ENCODE results near the gene ENOX1. TPM values are rescaled to one million over a fixed set of nuclear protein-coding genes. Genes with fewer than 3 reads are reported as not detected.

ENOX1 gene
- total and polyA plus RNA-seq, 2 of the 8 experiments (the other 6 are each of a cell fraction or from before 2014, with no cell fraction given), result 0.23 to 0.37 TPM

- H4K20me1 ChIP-seq (replicated peaks in 1 of 2; ENCODE audit: control insufficient read depth in 1 of 2, insufficient read depth in 2 of 2, low read length in 2 of 2), result peaks cover 0 to 3% of the 10 kb centered on the region in 2 experiments
- 91% methylated on average over 2 of the region's 2 CpGs; no CpG with 5 or more reads in 1 of the 2 experiments for WGBS, 2 experiments (ENCODE audit: extremely low coverage in 1 of 2, insufficient coverage in 1 of 2, insufficient read length in 1 of 2, insufficient replicate concordance in 2 of 2, low coverage in 1 of 2, low lambda C conversion rate in 2 of 2, missing lambda C conversion rate in 1 of 2)
- no peak overlapping the region for H2BK120ac ChIP-seq (replicated peaks; ENCODE audit: low read depth, low read length)
- H3K4ac ChIP-seq (replicated peaks; ENCODE audit: insufficient read length, low read depth, low read length), result no peak overlapping the region
- no peak overlapping the region for H4K5ac ChIP-seq (ENCODE audit: insufficient read length, low read depth, low read length)
- H3K27me3 ChIP-seq (replicated peaks in 1 of 4; ENCODE audit: control insufficient read depth in 3 of 4, extremely low read depth in 1 of 4, insufficient read depth in 3 of 4, low read length in 3 of 4), result peaks cover 12 to 31% (median 25%) of the 10 kb centered on the region in 4 experiments; a peak in 6 of 7 replicates
- CTCF ChIA-PET (ENCODE audit: partially characterized antibody), result interaction anchor here (1.1 to 1.4 kb wide), 2 partner anchors 10 to 473 kb away, joined by 3 to 4 read pairs; no protein-coding TSS in a partner anchor
- H3K4me1 ChIP-seq (replicated peaks in 1 of 4; ENCODE audit: control insufficient read depth in 3 of 4, insufficient read depth in 4 of 4, low read length in 3 of 4), result peaks cover 0 to 5% (median 0%) of the 10 kb centered on the region in 4 experiments; a peak in 3 of 7 replicates
- H2BK15ac ChIP-seq (ENCODE audit: low read length), result no peak overlapping the region
- no peak overlapping the region for H3K56ac ChIP-seq (replicated peaks; ENCODE audit: insufficient read length, low read depth, low read length)
- H3K23me2 ChIP-seq (ENCODE audit: low read depth, low read length), result no peaks in the 10 kb centered on the region; the same call in 1 of the 2 replicates
- no peak overlapping the region for H4K91ac ChIP-seq (replicated peaks; ENCODE audit: insufficient read length, low read length)
- POLR2A ChIA-PET (ENCODE audit: partially characterized antibody), result no interaction called here
- H2BK12ac ChIP-seq (ENCODE audit: low read depth, low read length), result no peak overlapping the region
- no peak overlapping the region for H3K18ac ChIP-seq (ENCODE audit: extremely low read depth, low read length)
- H2BK20ac ChIP-seq (ENCODE audit: low read length), result no peak overlapping the region
- no peaks in the 10 kb centered on the region for H3K79me2 ChIP-seq (ENCODE audit: control insufficient read depth in 1 of 2, insufficient read depth in 2 of 2, low read length in 2 of 2)
- H3K79me1 ChIP-seq (ENCODE audit: low read depth, low read length), result no peaks in the 10 kb centered on the region
- no peak overlapping the region for H3K9ac ChIP-seq (replicated peaks in 1 of 4; ENCODE audit: extremely low read depth in 1 of 4, low read depth in 3 of 4, low read length in 3 of 4)
- H2AK5ac ChIP-seq (ENCODE audit: low read depth, low read length), result no peak overlapping the region
- H3K23ac ChIP-seq (ENCODE audit: insufficient read length), result no peak overlapping the region
- H4K8ac ChIP-seq (ENCODE audit: extremely low read depth, insufficient read depth, low read length), result no peak overlapping the region
- FAIRE-seq (no peak), DNase-seq (ENCODE audit: low read depth in 1 of 2, low spot score in 2 of 2) (no peak)
- no peak overlapping the region for H3K14ac ChIP-seq (ENCODE audit: insufficient read length)
- H3K4me3 ChIP-seq (ENCODE audit: extremely low read depth in 1 of 4, insufficient read depth in 2 of 4, low read depth in 3 of 4, low read length in 4 of 4), result no peak overlapping the region
- H2AFZ ChIP-seq (ENCODE audit: low read length), result no peak overlapping the region
- H3K4me2 ChIP-seq (ENCODE audit: insufficient read depth in 1 of 2, low read depth in 2 of 2, low read length in 2 of 2), result no peak overlapping the region
- no peak overlapping the region for H3K27ac ChIP-seq (ENCODE audit: low read depth, low read length)
- no peaks in the 10 kb centered on the region for H3K36me3 ChIP-seq (ENCODE audit: control insufficient read depth in 2 of 4, insufficient read depth in 4 of 4, low read length in 3 of 4)
- H2BK5ac ChIP-seq (ENCODE audit: low read depth, low read length), result no peak overlapping the region
- no peaks in the 10 kb centered on the region for H3K9me3 ChIP-seq (ENCODE audit: insufficient read depth in 2 of 2, low read depth in 1 of 2, low read length in 1 of 2)
- no peak for TF ChIP-seq BACH1 (IDR thresholded peaks at IDR 0.05; ENCODE audit: low read length)
- no peak for TF ChIP-seq RAD21 (IDR thresholded peaks at IDR 0.05 in 1 of 2, conservative IDR thresholded peaks at IDR 0.05 in 1 of 2; ENCODE audit: low read depth in 2 of 2, low read length in 2 of 2)
- TF ChIP-seq ATF3 (IDR thresholded peaks at IDR 0.05; ENCODE audit: insufficient read depth, low read depth, low read length), result no peak
- no peak for TF ChIP-seq SP1 (IDR thresholded peaks at IDR 0.05; ENCODE audit: low read depth, low read length)
- no peak for TF ChIP-seq SUZ12 (IDR thresholded peaks at IDR 0.05; ENCODE audit: low read length)
- TF ChIP-seq GTF2F1 (IDR thresholded peaks at IDR 0.05; ENCODE audit: borderline replicate concordance, low read depth, low read length), result no peak
- TF ChIP-seq TAF1 (IDR thresholded peaks at IDR 0.05; ENCODE audit: low read depth, low read length), result no peak
- no peak for TF ChIP-seq HDAC6 (IDR thresholded peaks at IDR 0.05; ENCODE audit: low read depth, low read length)
- TF ChIP-seq CBX8 (IDR thresholded peaks at IDR 0.05; ENCODE audit: borderline replicate concordance, low read depth, low read length), result no peak
- TF ChIP-seq PHF8 (conservative IDR thresholded peaks at IDR 0.05; ENCODE audit: low read depth, low read length), result no peak
- TF ChIP-seq RBBP5 (IDR thresholded peaks at IDR 0.05; ENCODE audit: borderline replicate concordance, low read depth, low read length), result no peak
- no peak for TF ChIP-seq YY1 (IDR thresholded peaks at IDR 0.05; ENCODE audit: low read depth, low read length)
- no peak for TF ChIP-seq CTBP2 (IDR thresholded peaks at IDR 0.05; ENCODE audit: borderline replicate concordance, insufficient read depth, insufficient read length, low read length)
- TF ChIP-seq RXRA (IDR thresholded peaks at IDR 0.05; ENCODE audit: insufficient read depth, low read depth, low read length), result no peak
These were observed 10.8 kb downstream of the ENOX1 start for GRCh38 chr13:43776006-43776405.

Data from H1 (cell line).